ENCODE measurements around the gene KSR2. TPM values are rescaled to one million over a fixed set of nuclear protein-coding genes. Genes with fewer than 3 reads are reported as not detected.

The KSR2 gene
- total RNA-seq, 1 donor from 2014 or later, result 0.47 TPM

DNA sequence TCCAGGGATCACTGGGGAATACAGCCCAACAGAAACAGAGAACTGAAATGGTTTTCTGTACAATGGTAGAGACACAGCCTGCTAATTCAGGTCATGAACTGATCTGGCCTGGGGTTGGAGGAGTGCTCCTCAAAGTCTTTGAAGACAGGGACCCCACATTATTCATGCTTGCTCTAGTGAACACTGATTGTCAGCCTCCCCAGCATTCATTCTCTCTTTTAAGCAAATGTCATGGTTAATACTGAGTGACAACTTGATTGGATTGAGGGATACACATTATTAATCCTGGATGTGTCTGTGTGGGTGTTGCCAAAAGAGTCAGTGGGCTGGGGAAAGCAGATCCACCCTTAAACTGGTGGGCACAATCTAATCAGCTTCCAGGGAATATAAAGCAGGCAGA is 319.0 kb downstream of the KSR2 start:
- H3K4me1 Mint-ChIP-seq (ENCODE audit: low read depth, unreplicated experiment), result peaks cover 4% of the 10 kb centered on the region
- H3K9me3 Mint-ChIP-seq (ENCODE audit: unreplicated experiment), result peaks cover 7% of the 10 kb centered on the region
- peaks cover 2% of the 10 kb centered on the region for H3K27me3 Mint-ChIP-seq (ENCODE audit: unreplicated experiment)
- no peak overlapping the region for H3K27ac Mint-ChIP-seq (ENCODE audit: unreplicated experiment)
- H3K4me3 Mint-ChIP-seq (ENCODE audit: unreplicated experiment), result no peak overlapping the region
- DNase-seq, result no peak
- H3K36me3 Mint-ChIP-seq (ENCODE audit: unreplicated experiment), result peaks cover 11% of the 10 kb centered on the region
- TF ChIP-seq CTCF (IDR thresholded peaks at IDR 0.05; ENCODE audit: partially characterized antibody, unreplicated experiment), result no peak

DNA sequence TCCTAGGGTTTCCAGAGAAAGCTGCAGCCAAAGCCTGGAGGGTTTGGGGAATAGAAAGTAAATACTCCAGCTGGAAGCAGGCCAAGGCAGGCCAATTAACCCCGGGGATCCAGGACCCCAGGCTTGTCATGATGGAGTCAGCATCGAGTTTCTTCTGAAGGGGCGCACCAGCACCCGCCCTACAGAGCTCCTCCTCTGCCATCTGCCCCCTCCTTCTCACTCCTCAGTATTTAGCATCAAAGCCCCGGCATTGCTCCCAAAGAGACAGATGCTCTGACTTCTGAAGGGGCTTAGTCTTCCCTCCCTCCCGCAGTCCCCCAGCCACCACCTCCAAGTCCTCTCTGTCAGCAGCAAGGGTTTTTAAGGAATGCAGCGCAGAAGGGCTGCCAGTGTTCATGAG is 322.3 kb downstream of the KSR2 start:
- TF ChIP-seq CTCF (IDR thresholded peaks at IDR 0.05; ENCODE audit: partially characterized antibody, unreplicated experiment), result no peak
- H3K9me3 Mint-ChIP-seq (ENCODE audit: unreplicated experiment), result peaks cover 3% of the 10 kb centered on the region
- DNase-seq, result no peak
- no peak overlapping the region for H3K4me3 Mint-ChIP-seq (ENCODE audit: unreplicated experiment)
- no peak overlapping the region for H3K27ac Mint-ChIP-seq (ENCODE audit: unreplicated experiment)
- peaks cover 5% of the 10 kb centered on the region for H3K36me3 Mint-ChIP-seq (ENCODE audit: unreplicated experiment)
- no peaks in the 10 kb centered on the region for H3K27me3 Mint-ChIP-seq (ENCODE audit: unreplicated experiment)
- peaks cover 8% of the 10 kb centered on the region for H3K4me1 Mint-ChIP-seq (ENCODE audit: low read depth, unreplicated experiment)

- Mint-ChIP-seq H3K36me3 (ENCODE audit: unreplicated experiment) (no peaks in the 10 kb centered on the region), H3K27me3 (ENCODE audit: unreplicated experiment) (no peaks in the 10 kb centered on the region)
- no peak for TF ChIP-seq CTCF (IDR thresholded peaks at IDR 0.05; ENCODE audit: partially characterized antibody, unreplicated experiment)
These were observed 323.3 kb downstream of the KSR2 start for GRCh38 chr12:117645473-117645872.

DNA sequence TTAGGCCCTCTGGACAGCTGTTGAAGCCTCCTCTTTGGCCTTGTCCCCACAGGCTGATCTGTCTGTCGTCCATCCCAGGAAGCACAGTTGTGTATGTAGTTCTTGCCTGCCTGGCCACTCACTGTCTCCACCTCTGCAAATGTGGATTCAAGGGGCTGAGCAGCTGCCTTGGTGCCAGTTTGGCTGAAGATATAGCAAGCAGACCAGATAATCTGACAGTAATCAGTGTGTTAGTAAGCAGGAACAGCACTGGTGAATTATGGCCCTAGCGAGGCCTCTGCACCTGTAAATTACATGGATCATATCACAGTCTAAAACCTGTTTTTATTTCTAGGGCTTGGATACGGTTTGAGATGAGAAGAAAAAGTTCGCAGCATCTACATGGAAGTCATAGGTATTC is 324.8 kb downstream of the KSR2 start:
- Mint-ChIP-seq H3K4me3 (ENCODE audit: unreplicated experiment) (no peak overlapping the region), H3K4me1 (ENCODE audit: low read depth, unreplicated experiment) (peaks cover 8% of the 10 kb centered on the region), H3K27me3 (ENCODE audit: unreplicated experiment) (no peaks in the 10 kb centered on the region), H3K27ac (ENCODE audit: unreplicated experiment) (peak overlapping the region; percentile 62), H3K9me3 (ENCODE audit: unreplicated experiment) (no peaks in the 10 kb centered on the region), H3K36me3 (ENCODE audit: unreplicated experiment) (no peaks in the 10 kb centered on the region)
- no peak for TF ChIP-seq CTCF (IDR thresholded peaks at IDR 0.05; ENCODE audit: partially characterized antibody, unreplicated experiment)
- no peak for DNase-seq

More at GRCh38 chr12:117645473-117645872, 323.3 kb downstream of the KSR2 start:
- no peak overlapping the region for H3K27ac Mint-ChIP-seq (ENCODE audit: unreplicated experiment)
- H3K4me1 Mint-ChIP-seq (ENCODE audit: low read depth, unreplicated experiment), result peaks cover 8% of the 10 kb centered on the region
- no peak overlapping the region for H3K4me3 Mint-ChIP-seq (ENCODE audit: unreplicated experiment)
- no peaks in the 10 kb centered on the region for H3K9me3 Mint-ChIP-seq (ENCODE audit: unreplicated experiment)
- no peak for DNase-seq

DNA sequence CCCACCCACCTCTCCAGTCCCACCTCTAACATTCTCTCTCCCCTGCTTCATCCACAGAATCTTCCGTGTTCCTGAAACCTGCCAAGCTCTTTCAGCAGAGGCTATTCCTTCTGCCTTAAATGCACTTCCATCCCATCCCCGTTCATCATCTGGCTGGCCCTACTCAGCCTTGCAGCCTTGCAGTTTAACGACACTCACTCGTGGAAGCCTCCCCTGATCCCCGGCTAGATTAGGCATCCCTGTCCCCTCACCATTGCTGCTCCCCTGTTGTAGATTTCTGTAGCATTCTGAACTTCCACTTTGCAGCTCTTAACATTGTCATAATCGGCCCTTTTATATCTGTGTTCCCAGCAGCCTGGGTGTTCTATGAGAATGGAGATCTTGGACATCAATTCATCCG is 326.9 kb downstream of the KSR2 start:
- H3K36me3 Mint-ChIP-seq (ENCODE audit: unreplicated experiment), result peaks cover 4% of the 10 kb centered on the region
- no peak overlapping the region for H3K4me3 Mint-ChIP-seq (ENCODE audit: unreplicated experiment)
- no peaks in the 10 kb centered on the region for H3K27me3 Mint-ChIP-seq (ENCODE audit: unreplicated experiment)
- no peaks in the 10 kb centered on the region for H3K9me3 Mint-ChIP-seq (ENCODE audit: unreplicated experiment)
- TF ChIP-seq CTCF (IDR thresholded peaks at IDR 0.05; ENCODE audit: partially characterized antibody, unreplicated experiment), result no peak
- H3K4me1 Mint-ChIP-seq (ENCODE audit: low read depth, unreplicated experiment), result peaks cover 7% of the 10 kb centered on the region
- H3K27ac Mint-ChIP-seq (ENCODE audit: unreplicated experiment), result no peak overlapping the region
- DNase-seq, result no peak
